ENCODE results near the gene RAB11FIP2.
"Not testable (repeated sequence)": the region's sequence is repeated elsewhere in the genome, so short reads cannot be mapped to it uniquely, and the experiment has no call there.

Gene RAB11FIP2, protein sequence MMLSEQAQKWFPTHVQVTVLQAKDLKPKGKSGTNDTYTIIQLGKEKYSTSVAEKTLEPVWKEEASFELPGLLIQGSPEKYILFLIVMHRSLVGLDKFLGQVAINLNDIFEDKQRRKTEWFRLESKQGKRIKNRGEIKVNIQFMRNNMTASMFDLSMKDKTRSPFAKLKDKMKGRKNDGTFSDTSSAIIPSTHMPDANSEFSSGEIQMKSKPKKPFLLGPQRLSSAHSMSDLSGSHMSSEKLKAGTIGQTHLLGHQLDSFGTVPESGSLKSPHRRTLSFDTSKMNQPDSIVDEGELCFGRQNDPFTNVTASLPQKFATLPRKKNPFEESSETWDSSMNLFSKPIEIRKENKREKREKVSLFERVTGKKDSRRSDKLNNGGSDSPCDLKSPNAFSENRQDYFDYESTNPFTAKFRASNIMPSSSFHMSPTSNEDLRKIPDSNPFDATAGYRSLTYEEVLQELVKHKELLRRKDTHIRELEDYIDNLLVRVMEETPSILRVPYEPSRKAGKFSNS

GRCh38 chr10:118046395-118047156, at the start of gene RAB11FIP2:
Gene RAB11FIP2 (minus strand): TSS chr10:118046941. CDS start chr10:118046163, 778 bp downstream.
- DNase-seq (ENCODE audit: low read depth in 2 of 2), result peak; percentile 74 to 76

DNA sequence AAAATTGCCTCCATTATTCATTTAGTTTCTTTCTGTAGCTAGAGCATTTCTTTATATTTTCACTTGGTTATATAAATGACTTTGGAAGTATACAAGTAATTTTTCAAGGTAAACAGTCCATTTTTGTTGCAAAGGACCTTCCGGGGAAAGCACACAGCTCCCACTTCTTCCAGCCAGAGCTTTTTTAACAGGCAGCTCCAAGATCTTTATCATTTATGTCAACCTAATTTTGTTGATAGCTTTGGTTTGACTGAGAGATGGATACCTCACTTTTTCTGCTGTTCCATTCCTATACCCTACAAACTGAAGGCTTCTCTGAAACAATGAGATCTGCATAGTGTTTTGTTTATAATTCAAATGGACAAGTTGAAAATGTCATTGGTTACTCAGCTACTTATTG, 49.3 kb upstream of the RAB11FIP2 start:
- no peak for DNase-seq (ENCODE audit: low read depth in 2 of 2)

DNA sequence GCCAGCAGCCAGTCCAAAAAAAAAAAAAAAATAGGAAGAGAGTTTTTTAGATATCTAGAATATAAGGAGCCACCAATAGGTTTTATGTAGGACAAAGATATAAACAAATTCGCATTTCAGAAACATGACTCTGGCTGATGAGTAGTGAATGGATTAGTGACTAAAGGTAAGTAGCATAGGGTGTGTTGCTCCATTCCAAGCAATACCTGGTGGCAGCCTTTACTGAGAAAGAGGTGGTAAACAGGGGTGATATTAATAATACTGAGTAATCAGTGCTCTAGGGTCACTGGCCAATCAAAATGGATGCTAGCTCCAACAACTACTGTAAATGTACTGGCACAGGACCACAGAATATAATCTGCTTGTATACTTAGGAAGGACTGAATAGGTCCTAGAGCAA, 45.5 kb upstream of the RAB11FIP2 start:
- no peak for DNase-seq (ENCODE audit: low read depth in 2 of 2)

DNA sequence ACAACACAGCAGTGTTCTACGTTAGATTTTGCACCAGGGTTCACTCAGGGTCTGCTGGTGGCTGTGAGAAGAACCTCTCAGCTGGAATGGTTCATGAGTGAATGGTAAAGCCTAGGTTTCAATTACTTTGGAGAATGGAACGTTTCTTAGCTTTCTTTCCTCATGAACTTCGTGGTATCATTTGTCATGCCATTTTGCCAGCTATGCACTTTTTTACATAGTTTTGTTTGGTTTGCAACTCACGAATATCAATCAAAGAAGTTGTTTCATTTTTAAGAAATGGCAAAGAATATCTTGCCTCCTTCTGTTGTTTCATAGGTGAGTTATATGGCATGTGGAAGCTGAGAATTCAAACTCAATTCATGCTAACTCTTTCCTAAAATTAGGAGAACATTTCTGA, 34.1 kb upstream of the RAB11FIP2 start:
- no peak for DNase-seq (ENCODE audit: low read depth in 2 of 2)

DNA sequence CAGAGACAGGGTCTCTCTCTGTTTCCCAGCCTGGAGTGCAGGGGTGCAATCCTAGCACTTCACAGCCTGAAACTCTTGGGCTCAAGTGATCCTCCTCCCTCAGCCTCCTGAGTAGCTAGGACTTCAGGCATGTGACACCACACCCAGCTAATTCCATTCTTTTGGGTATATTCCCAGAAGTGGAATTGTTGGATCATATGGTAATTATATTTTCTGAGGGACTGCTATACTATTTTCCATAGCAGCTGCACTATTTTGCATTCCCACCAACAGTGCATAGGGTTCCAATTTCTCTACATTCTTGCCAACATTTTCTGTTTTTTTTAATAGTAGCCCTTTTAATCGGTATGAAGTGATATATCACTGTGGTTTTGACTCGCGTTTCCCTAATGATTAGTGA, 30.0 kb upstream of the RAB11FIP2 start:
- DNase-seq (ENCODE audit: low read depth in 2 of 2), result peak in 1 of 2 experiments; percentile 12

DNA sequence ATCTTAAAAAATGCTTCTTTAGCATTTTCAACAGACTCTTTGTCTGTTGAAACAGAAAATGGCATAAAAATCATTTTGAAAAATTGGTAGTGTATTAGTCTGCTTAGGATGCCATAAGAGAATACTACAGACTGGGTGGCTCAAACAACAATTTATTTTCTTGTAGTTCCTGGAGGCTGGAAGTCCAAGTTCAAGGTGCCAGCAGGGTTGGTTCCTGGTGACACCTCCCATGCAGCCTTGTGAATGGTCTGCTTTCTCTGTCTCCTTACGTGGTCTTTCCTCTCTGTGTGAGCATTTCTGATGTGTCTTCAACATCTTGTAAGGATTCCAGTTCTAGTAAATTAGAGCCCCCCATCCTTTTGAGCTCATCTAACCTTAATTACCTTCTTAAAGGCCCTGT, 26.1 kb upstream of the RAB11FIP2 start:
- DNase-seq (ENCODE audit: low read depth in 2 of 2), result no peak

DNA sequence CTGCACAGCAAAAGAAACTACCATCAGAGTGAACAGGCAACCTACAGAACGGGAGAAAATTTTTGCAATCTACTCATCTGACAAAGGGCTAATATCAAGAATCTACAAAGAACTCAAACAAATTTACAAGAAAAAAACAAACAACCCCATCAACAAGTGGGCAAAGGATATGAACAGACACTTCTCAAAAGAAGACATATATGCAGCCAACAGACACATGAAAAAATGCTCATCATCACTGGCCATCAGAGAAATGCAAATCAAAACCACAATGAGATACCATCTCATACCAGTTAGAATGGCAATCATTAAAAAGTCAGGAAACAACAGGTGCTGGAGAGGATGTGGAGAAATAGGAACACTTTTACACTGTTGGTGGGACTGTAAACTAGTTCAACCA, 20.6 kb upstream of the RAB11FIP2 start:
- DNase-seq (ENCODE audit: low read depth in 2 of 2), result not testable (repeated sequence)

- no peak for DNase-seq (ENCODE audit: low read depth in 2 of 2)
These were observed 16.1 kb upstream of the RAB11FIP2 start for GRCh38 chr10:118062798-118063238.

DNA sequence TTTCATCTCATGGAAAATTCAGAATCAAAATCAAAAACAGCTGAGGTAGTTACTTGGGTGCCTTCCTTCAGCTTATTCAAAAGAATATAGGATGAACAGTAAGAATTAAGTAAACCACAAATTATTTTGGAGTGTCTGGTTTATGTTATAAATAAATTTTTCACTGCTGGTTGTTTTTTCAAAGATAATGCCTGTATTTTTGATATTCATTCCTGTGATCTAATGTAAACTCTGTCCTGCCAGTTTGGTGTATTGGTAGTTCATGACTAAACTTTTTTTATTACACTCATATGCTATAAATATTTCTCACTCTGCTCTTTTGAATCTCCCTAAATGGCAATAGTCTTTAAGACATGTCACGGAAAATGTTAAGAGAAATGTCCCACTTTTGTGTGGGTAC, 11.6 kb upstream of the RAB11FIP2 start:
- DNase-seq (ENCODE audit: low read depth in 2 of 2), result no peak

DNA sequence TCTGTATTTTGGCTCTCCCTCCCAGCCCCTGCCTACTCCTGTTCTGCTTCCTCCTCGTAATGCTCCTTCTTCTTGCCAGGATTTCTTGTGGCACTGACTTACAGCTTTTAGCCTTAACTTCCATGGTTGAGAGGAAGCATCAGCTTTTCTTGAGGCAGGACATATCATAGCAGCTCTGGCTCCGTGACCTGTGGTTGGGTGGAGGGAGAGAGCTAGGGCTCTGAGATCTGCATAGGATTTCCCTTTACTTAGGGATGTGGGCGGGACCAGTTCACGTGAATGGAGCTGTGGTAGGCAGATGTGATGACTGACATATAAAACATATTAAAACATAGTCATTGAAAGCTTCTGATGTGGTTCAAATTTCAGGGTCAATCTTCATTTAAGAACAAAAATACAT, 10.6 kb upstream of the RAB11FIP2 start:
- DNase-seq (ENCODE audit: low read depth in 2 of 2), result no peak

DNA sequence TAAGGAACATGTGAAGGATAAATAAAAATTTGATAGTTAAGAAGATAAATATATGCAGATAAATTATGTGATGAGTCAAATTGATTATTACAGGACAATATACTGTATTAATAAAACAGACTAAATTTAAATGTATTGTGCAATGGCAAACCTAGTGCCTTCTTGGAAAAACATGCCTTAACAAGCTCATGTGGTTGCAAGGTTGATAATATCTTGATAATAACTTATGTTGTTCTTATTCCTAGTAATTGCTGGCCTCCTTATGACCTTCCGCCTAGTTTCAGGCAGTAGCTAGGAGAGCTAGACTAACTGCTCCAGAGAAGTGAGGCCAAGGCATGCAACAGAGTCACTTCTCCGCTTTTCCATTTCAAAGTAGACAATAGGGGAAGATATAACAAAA, 7.6 kb upstream of the RAB11FIP2 start:
- DNase-seq (ENCODE audit: low read depth in 2 of 2), result no peak

DNA sequence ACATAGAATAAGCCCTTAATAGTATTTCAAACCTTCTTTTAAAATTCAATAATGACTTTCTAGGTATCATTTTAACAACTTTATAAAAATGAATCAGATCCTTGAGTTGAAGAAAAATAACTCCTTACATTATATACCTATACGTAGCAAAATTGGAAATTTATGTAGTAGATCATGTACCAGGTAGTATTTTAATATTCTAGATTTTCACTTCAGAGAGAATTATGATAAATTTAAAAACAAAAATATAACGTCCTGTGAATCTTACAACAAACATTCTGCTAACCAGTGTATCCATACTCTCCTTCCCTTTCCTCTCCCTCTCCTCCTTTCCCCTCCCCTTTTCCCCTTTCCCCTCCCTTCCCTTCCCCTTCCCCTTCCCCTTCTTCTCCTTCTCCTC, 6.1 kb upstream of the RAB11FIP2 start:
- no peak for DNase-seq (ENCODE audit: low read depth in 2 of 2)

- no peak for DNase-seq (ENCODE audit: low read depth in 2 of 2)
These were observed 1.1 kb upstream of the RAB11FIP2 start for GRCh38 chr10:118047880-118048279.

DNA sequence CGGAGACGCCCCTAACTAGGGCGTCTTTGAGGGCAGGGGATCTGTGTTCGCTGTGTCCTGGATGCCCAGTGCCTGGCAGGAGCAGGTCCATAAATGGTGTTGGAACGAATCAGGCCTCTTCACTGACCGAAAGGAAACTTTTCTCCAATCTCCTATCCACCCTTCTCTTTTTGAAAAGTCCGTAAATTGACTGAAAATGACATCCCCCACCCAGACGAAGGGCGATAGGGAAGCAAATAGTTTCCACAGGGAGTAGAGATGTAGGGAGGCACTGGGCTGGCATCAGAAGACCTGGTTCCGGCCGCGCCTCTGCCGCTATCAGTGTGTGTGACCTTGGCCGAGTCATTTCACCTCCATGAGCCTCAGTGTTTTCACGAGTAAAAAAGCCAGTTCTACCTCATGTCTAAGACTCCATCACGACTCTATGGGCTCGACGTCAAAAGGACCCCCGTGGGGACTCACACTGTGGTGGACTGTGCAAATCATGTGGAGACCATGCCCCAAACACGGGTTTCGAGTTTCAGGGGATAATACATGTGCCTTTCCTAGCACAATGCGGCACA, 497 bp upstream of the RAB11FIP2 start:
- DNase-seq (ENCODE audit: low read depth in 2 of 2), result no peak

DNA sequence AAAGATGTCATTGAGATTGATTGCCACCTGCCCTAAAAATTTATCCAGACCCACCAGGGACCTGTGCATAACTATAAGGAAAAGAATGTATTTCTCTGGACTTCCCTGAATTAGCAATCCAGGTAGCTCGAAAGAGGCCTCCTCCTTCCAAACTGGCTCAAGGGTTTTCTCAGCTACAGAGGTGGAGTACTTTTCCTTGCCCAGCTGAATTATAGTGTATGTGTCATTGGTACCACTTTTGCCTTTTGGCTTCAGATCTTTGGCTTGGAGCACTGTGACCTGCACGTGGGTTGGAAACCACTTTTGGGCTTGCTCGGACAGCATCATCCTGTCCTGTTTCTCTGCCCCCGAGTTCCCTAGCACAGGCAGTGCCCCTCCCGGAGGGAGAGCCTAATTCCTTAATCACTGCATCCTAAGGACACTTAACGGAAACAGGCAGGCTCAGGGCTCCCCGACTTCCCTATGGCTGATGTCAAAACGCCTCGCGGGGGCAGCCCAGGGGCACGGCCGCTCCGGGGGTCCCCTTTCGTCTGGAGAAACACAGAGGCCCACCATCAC, 825 bp downstream of the RAB11FIP2 start:
- no peak for DNase-seq (ENCODE audit: low read depth in 2 of 2)

GRCh38 chr10:118045158-118045836, 1.4 kb downstream of the RAB11FIP2 start:
- DNase-seq (ENCODE audit: low read depth in 2 of 2), result no peak

DNA sequence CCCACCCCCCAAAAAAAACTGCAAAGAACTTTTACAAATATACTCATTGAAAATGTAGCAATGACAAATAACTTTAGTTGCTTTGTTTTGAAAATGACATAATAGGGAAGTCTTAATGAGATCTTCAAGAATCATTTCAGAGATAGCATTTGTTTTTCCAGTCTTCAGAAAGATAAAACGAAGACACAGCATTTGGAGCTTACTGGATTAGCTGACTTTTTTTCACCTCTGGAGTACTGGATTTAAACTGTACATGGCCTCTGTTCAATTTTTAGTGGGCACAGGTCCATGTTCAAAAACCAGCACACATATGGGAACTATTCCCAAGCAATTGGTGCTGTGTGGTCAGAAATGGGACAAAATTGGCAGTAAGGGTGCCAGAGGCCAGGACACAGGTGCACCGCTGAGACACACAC, 3.9 kb downstream of the RAB11FIP2 start:
- DNase-seq (ENCODE audit: low read depth in 2 of 2), result no peak

DNA sequence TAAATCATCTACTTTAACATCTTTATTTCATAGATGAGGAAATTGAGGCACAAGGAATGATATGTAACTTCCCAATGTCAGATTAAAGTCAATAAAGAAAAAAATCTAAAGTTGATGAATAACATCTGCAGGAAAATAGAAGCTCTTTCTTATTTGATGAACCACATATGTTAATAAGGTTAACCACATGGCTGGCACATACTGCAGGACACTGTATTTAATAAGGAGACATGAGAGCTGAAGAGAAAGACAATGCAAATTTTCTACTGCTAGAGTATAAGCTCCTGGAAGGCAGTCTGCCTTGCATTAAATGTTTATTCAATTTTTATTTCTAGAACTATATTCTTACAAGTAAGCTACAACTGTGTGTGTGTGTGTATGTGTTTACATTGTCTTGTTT, 4.4 kb downstream of the RAB11FIP2 start:
- DNase-seq (ENCODE audit: low read depth in 2 of 2), result no peak

DNA sequence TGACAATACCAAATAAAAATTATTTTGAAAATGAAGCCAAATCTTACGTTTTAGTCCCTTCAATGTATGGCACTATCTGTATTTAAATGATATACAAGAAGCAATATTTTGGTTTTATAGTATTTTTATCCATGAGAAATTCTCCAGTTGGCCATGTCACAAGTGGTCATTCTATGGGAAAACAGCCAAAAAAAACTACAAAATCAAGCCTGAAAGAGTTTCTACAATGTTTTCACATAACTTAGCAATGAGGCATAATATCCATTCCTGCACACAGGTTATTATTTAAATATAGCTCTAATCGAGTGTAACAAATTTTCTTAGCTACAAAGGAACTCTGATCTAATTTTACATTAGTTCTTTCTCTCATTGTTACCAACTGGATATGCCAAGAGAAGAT, 5.4 kb downstream of the RAB11FIP2 start:
- no peak for DNase-seq (ENCODE audit: low read depth in 2 of 2)

DNA sequence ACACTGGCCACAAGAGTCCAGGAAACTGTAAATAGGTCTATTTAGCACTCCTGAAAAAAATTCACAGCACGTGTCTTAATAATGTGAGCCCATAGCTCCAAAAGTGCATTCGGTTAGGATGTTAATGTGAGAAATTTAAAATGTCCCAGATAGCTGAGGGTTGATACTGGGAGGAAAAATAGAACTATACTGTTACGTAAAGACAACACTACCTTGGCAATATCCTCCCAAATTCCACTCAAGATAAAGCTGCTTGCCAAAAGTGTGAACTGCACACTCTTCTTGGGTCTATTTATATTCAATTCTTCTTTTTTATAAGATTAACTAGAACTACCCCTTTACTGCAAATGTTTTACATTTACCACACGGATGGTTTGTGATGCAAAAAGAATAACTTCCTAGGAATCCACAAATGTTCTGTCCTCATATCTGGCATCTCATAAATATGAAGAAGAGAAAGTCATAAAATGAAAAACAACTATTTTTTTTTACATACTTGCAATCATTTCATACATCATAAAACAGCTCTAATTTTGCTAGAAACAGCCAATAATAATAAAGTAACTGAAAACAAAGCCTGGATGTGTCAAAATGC, 10.4 kb downstream of the RAB11FIP2 start:
- peak in 1 of 2 experiments; percentile 31 for DNase-seq (ENCODE audit: low read depth in 2 of 2)

- DNase-seq (ENCODE audit: low read depth in 2 of 2), result no peak
These were observed 11.3 kb downstream of the RAB11FIP2 start for GRCh38 chr10:118035354-118036005.
